NB4 (cell line): ENCODE measurements around the gene GJD2.

Experiments used
- MYC ChIP-seq: IDR thresholded peaks from 2 replicates; pipeline ENCODE4 v1.6.1; 2011; ENCODE audit warnings: low read depth, low read length
- POLR2A ChIP-seq: IDR thresholded peaks from 2 replicates; pipeline ENCODE4 v1.6.1; 2011; ENCODE audit warnings: mild to moderate bottlenecking; ENCODE audit not compliant: insufficient read length; ENCODE audit errors: extremely low read depth
- TF ChIP-seq, protein P1 (sequence below): IDR thresholded peaks from one replicate; pipeline ENCODE4 v1.5.1; 2012; ENCODE audit warnings: low read depth, low read length
- TF ChIP-seq, protein P2 (sequence below): IDR thresholded peaks from 2 replicates; pipeline ENCODE4 v1.6.1; 2011; ENCODE audit warnings: low read depth, low read length

DNA sequence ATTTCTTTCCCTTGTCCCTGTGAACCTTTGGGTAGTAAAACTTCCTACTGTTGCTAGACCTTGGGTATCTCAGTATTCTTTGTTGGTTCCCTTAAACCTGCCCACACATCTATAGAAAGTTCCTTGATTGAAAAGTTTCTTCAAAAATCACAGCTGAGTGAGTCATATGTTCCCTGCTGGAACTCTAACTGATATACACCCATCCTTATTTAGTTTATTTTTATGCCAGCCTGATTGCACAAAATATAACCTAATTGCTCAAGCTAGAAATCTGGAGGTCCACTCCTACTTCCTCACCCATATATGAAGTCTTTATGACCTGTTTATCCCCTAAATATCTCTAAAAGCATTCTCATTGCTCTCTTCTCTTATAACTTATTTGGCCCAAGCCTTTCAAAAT is 13.7 kb upstream of the GJD2 start:
- TF ChIP-seq, protein P1, sequence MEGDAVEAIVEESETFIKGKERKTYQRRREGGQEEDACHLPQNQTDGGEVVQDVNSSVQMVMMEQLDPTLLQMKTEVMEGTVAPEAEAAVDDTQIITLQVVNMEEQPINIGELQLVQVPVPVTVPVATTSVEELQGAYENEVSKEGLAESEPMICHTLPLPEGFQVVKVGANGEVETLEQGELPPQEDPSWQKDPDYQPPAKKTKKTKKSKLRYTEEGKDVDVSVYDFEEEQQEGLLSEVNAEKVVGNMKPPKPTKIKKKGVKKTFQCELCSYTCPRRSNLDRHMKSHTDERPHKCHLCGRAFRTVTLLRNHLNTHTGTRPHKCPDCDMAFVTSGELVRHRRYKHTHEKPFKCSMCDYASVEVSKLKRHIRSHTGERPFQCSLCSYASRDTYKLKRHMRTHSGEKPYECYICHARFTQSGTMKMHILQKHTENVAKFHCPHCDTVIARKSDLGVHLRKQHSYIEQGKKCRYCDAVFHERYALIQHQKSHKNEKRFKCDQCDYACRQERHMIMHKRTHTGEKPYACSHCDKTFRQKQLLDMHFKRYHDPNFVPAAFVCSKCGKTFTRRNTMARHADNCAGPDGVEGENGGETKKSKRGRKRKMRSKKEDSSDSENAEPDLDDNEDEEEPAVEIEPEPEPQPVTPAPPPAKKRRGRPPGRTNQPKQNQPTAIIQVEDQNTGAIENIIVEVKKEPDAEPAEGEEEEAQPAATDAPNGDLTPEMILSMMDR: no peak
- TF ChIP-seq POLR2A: no peak
- no peak for TF ChIP-seq MYC
- TF ChIP-seq, protein P2, sequence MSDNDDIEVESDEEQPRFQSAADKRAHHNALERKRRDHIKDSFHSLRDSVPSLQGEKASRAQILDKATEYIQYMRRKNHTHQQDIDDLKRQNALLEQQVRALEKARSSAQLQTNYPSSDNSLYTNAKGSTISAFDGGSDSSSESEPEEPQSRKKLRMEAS: no peak
